Measurements from ENCODE around the gene MEGF10. TPM values are rescaled to one million over a fixed set of nuclear protein-coding genes. Genes with fewer than 3 reads are reported as not detected.

MEGF10 gene
- total and polyA plus RNA-seq, 2 of the 8 experiments (the other 6 are each of a cell fraction or from before 2014, with no cell fraction given), result 38.2 to 53.1 TPM

DNA sequence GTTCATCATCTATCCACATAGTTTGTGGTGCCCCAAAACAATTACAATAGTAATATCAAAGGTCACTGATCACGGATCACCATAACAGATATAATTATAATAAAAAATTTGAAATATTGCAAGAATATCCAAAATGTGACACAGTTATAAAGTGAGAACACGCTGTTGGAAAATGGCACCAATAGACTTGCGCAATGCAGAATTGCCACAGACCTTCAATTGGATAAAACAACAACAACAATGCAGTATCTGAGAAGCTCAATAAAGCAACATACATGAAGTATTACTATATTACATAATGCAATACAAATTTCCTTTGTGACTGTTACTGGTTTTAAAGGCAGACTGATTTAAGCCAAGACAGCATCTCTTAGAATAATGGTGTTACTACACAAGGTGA, 182.1 kb downstream of the MEGF10 start:
- H2AFZ ChIP-seq (ENCODE audit: low read length), result no peak overlapping the region
- no peak overlapping the region for H3K4me3 ChIP-seq (ENCODE audit: extremely low read depth in 1 of 4, insufficient read depth in 2 of 4, low read depth in 3 of 4, low read length in 4 of 4)
- 90% methylated on average over 3 of the region's 3 CpGs; no CpG with 5 or more reads in 1 of the 2 experiments for WGBS, 2 experiments (ENCODE audit: extremely low coverage in 1 of 2, insufficient coverage in 1 of 2, insufficient read length in 1 of 2, insufficient replicate concordance in 2 of 2, low coverage in 1 of 2, low lambda C conversion rate in 2 of 2, missing lambda C conversion rate in 1 of 2)

More for the DNA sequence above, 182.1 kb downstream of the MEGF10 start:
- no peak overlapping the region for H2BK12ac ChIP-seq (ENCODE audit: low read depth, low read length)
- H3K4me1 ChIP-seq (replicated peaks in 1 of 4; ENCODE audit: control insufficient read depth in 3 of 4, insufficient read depth in 4 of 4, low read length in 3 of 4), result peaks cover 0 to 2% (median 0%) of the 10 kb centered on the region in 4 experiments; a peak in 1 of 7 replicates
- H4K5ac ChIP-seq (ENCODE audit: insufficient read length, low read depth, low read length), result no peak overlapping the region
- no peak overlapping the region for H2BK120ac ChIP-seq (replicated peaks; ENCODE audit: low read depth, low read length)
- H2BK5ac ChIP-seq (ENCODE audit: low read depth, low read length), result no peak overlapping the region
- no peak overlapping the region for H3K56ac ChIP-seq (replicated peaks; ENCODE audit: insufficient read length, low read depth, low read length)
- no peak for TF ChIP-seq TEAD4 (IDR thresholded peaks at IDR 0.05; ENCODE audit: low read depth, low read length)
- peak; percentile 10; the same call in 1 of the 2 replicates for TF ChIP-seq CEBPB (IDR thresholded peaks at IDR 0.05; ENCODE audit: low read depth, low read length)
- H4K20me1 ChIP-seq (replicated peaks in 1 of 2; ENCODE audit: control insufficient read depth in 1 of 2, insufficient read depth in 2 of 2, low read length in 2 of 2), result no peaks in the 10 kb centered on the region
- no peak overlapping the region for H3K27ac ChIP-seq (ENCODE audit: low read depth, low read length)
- H3K14ac ChIP-seq (ENCODE audit: insufficient read length), result no peak overlapping the region
- no peak overlapping the region for H4K8ac ChIP-seq (ENCODE audit: extremely low read depth, insufficient read depth, low read length)
- H3K4ac ChIP-seq (replicated peaks; ENCODE audit: insufficient read length, low read depth, low read length), result no peak overlapping the region
- ChIA-PET POLR2A (ENCODE audit: partially characterized antibody) (no interaction called here), CTCF (ENCODE audit: partially characterized antibody) (interaction anchor here (0.9 to 2.1 kb wide), 2 partner anchors 20 to 98 kb away, joined by 3 to 9 read pairs; no protein-coding TSS in a partner anchor)
- H3K23ac ChIP-seq (ENCODE audit: insufficient read length), result no peak overlapping the region
- no peak for FAIRE-seq
- no peak overlapping the region for H3K18ac ChIP-seq (ENCODE audit: extremely low read depth, low read length)
- no peak overlapping the region for H3K9ac ChIP-seq (replicated peaks in 1 of 4; ENCODE audit: extremely low read depth in 1 of 4, low read depth in 3 of 4, low read length in 3 of 4)
- no peaks in the 10 kb centered on the region for H3K9me3 ChIP-seq (ENCODE audit: insufficient read depth in 2 of 2, low read depth in 1 of 2, low read length in 1 of 2)
- no peak overlapping the region for H3K4me2 ChIP-seq (ENCODE audit: insufficient read depth in 1 of 2, low read depth in 2 of 2, low read length in 2 of 2)
- H3K27me3 ChIP-seq (replicated peaks in 1 of 4; ENCODE audit: control insufficient read depth in 3 of 4, extremely low read depth in 1 of 4, insufficient read depth in 3 of 4, low read length in 3 of 4), result no peaks in the 10 kb centered on the region
- H4K91ac ChIP-seq (replicated peaks; ENCODE audit: insufficient read length, low read length), result no peak overlapping the region
- no peak overlapping the region for H2BK20ac ChIP-seq (ENCODE audit: low read length)
- no peaks in the 10 kb centered on the region for H3K23me2 ChIP-seq (ENCODE audit: low read depth, low read length)
- H3K79me2 ChIP-seq (ENCODE audit: control insufficient read depth in 1 of 2, insufficient read depth in 2 of 2, low read length in 2 of 2), result no peaks in the 10 kb centered on the region
- H2BK15ac ChIP-seq (ENCODE audit: low read length), result no peak overlapping the region
- H3K36me3 ChIP-seq (ENCODE audit: control insufficient read depth in 2 of 4, insufficient read depth in 4 of 4, low read length in 3 of 4), result no peaks in the 10 kb centered on the region
- no peak overlapping the region for H2AK5ac ChIP-seq (ENCODE audit: low read depth, low read length)
- no peak for DNase-seq (ENCODE audit: low read depth in 1 of 2, low spot score in 2 of 2)
- no peaks in the 10 kb centered on the region for H3K79me1 ChIP-seq (ENCODE audit: low read depth, low read length)

Measured in H1 (cell line).